Measurements from ENCODE around the gene ZBTB18.

GRCh38 chr1:244094880-244095528 lies 43.9 kb downstream of the ZBTB18 start:
- no peak for TF ChIP-seq CTCF (IDR thresholded peaks at IDR 0.05; ENCODE audit: insufficient read depth, low read length, poor library complexity, severe bottlenecking)
- TF ChIP-seq EZH2phosphoT487 (conservative IDR thresholded peaks at IDR 0.05; ENCODE audit: low read length): no peak
